Stomach smooth muscle (tissue), 2 donors: ENCODE measurements around the gene WDR7.

ENCODE experiments used
- H3K27ac ChIP-seq: one replicate; pipeline ENCODE4 v1.7.0; 2013; ENCODE audit warnings: mild to moderate bottlenecking, low read length, inconsistent platforms
- H3K27me3 ChIP-seq, 2 donors: one replicate each; pipeline ENCODE4 v1.7.0; 2013; ENCODE audit warnings: low read length in 2 of 2; ENCODE audit not compliant: insufficient read depth in 2 of 2, control insufficient read depth in 1 of 2
- H3K36me3 ChIP-seq, 2 donors: one replicate each; pipeline ENCODE4 v1.7.0; 2013; ENCODE audit warnings: low read length in 2 of 2; ENCODE audit not compliant: control insufficient read depth in 2 of 2, insufficient read depth in 2 of 2
- H3K4me1 ChIP-seq: one replicate; pipeline ENCODE4 v1.7.0; 2013; ENCODE audit warnings: low read length; ENCODE audit not compliant: control insufficient read depth, insufficient read depth
- H3K4me3 ChIP-seq, 2 donors: one replicate each; pipeline ENCODE4 v1.7.0; 2013; ENCODE audit warnings: low read length in 2 of 2
- H3K9ac ChIP-seq, 2 donors: one replicate each; pipeline ENCODE4 v1.7.0; 2013; ENCODE audit warnings: low read length in 2 of 2, mild to moderate bottlenecking in 1 of 2
- H3K9me3 ChIP-seq, 2 donors: one replicate each; pipeline ENCODE4 v1.7.0; 2013; ENCODE audit warnings: low read length in 2 of 2; ENCODE audit not compliant: control insufficient read depth in 2 of 2
- donor health status: healthy.
- donor health status: Pancreatic carcinoma.

The WDR7 gene

GRCh38 chr18:57084331-57085271 is 433.4 kb downstream of the WDR7 start:
- peaks cover 4 to 7% of the 10 kb centered on the region in 2 donors for H3K27me3 ChIP-seq
- no peak overlapping the region for H3K27ac ChIP-seq
- H3K36me3 ChIP-seq, result no peaks in the 10 kb centered on the region
- H3K4me3 ChIP-seq, result no peak overlapping the region
- H3K9me3 ChIP-seq, result peaks cover 0 to 3% of the 10 kb centered on the region in 2 donors
- H3K9ac ChIP-seq, result no peak overlapping the region
- H3K4me1 ChIP-seq, result no peaks in the 10 kb centered on the region

DNA sequence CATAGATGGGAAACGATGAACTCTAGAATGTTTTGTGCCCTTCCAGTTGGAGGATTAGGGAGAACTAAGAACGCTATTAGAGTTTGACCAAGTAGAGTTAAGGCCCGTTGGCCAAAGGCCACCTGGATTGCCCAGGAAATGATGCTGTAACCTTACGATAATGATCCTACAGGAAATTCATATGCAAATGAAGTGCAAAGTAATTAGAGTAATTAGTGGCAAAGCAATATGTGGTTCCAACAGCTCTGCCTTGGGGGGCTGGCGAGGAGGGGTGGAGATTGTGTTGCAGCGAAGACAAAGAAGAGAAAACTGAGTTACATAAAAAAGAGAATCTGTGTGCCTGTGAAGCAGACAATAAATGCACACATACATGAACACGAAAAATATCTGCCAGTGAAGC is 434.2 kb downstream of the WDR7 start:
- Histone ChIP-seq H3K27ac (no peak overlapping the region), H3K4me1 (no peaks in the 10 kb centered on the region), H3K9me3 (peaks cover 0 to 3% of the 10 kb centered on the region in 2 donors), H3K27me3 (peaks cover 3 to 7% of the 10 kb centered on the region in 2 donors), H3K36me3 (no peaks in the 10 kb centered on the region), H3K9ac (no peak overlapping the region), H3K4me3 (no peak overlapping the region)

- Histone ChIP-seq H3K9ac (no peak overlapping the region), H3K27ac (no peak overlapping the region), H3K4me1 (no peaks in the 10 kb centered on the region), H3K4me3 (no peak overlapping the region), H3K27me3 (peaks cover 0 to 2% of the 10 kb centered on the region in 2 donors), H3K36me3 (no peaks in the 10 kb centered on the region), H3K9me3 (peaks cover 0 to 3% of the 10 kb centered on the region in 2 donors)
Observed at GRCh38 chr18:57086163-57086562, 435.0 kb downstream of the WDR7 start.
